Myocyte (in vitro differentiated cells): ENCODE results near the gene MPIG6B. TPM values are rescaled to one million over a fixed set of nuclear protein-coding genes. Genes with fewer than 3 reads are reported as not detected.
"Not testable (repeated sequence)": the region's sequence is repeated elsewhere in the genome, so short reads cannot be mapped to it uniquely, and the experiment has no call there.

ENCODE experiments used
- DNase-seq: peaks from one replicate; pipeline ENCODE4 v3.0.0-alpha.2; 2012; ENCODE audit warnings: low read depth
- total RNA-seq: library from RNA; depleted of rRNA; stranded (reverse); fragments of >200 nt; gene quantifications from 2 replicates; pipeline ENCODE4 v1.2.3, GENCODE V29; 2014

Gene MPIG6B
- total RNA-seq, 1 donor from 2014 or later = not detected

GRCh38 chr6:31700740-31701401 is 22.3 kb upstream of the MPIG6B start:
- DNase-seq = no peak

- peak; percentile 83 for DNase-seq
Observed at GRCh38 chr6:31701666-31702404, 21.3 kb upstream of the MPIG6B start.

GRCh38 chr6:31702405-31702818 is 20.8 kb upstream of the MPIG6B start:
- DNase-seq = no peak

GRCh38 chr6:31702819-31703716 is 20.1 kb upstream of the MPIG6B start, which contains the start of gene ABHD16A:
TSS of gene ABHD16A (minus strand) at chr6:31703324. CDS start at chr6:31703281, 43 bp downstream.
- peak; percentile 98 for DNase-seq

GRCh38 chr6:31705931-31706330 is 17.2 kb upstream of the MPIG6B start:
- no peak for DNase-seq

GRCh38 chr6:31706599-31706998 is 16.6 kb upstream of the MPIG6B start, which contains the start of gene LY6G6F:
TSS of gene LY6G6F (plus strand) at chr6:31706866. CDS start at chr6:31706907, 41 bp downstream.
- no peak for DNase-seq

GRCh38 chr6:31707701-31708100 is 15.5 kb upstream of the MPIG6B start:
- no peak for DNase-seq

GRCh38 chr6:31708224-31708623 is 14.9 kb upstream of the MPIG6B start:
- DNase-seq = no peak

- DNase-seq = not testable (repeated sequence)
Observed at GRCh38 chr6:31709157-31709556, 14.0 kb upstream of the MPIG6B start.

- no peak for DNase-seq
Observed at GRCh38 chr6:31710523-31711219, 12.5 kb upstream of the MPIG6B start.

GRCh38 chr6:31711233-31711632 is 11.9 kb upstream of the MPIG6B start:
- no peak for DNase-seq

- DNase-seq = peak; percentile 8
Observed at GRCh38 chr6:31712296-31712695, 10.9 kb upstream of the MPIG6B start.

- DNase-seq = no peak
Observed at GRCh38 chr6:31713465-31713864, 9.7 kb upstream of the MPIG6B start.

GRCh38 chr6:31713991-31714684 is 9.0 kb upstream of the MPIG6B start:
- DNase-seq = no peak

- DNase-seq = no peak
Observed at GRCh38 chr6:31715022-31715958, 7.9 kb upstream of the MPIG6B start, which contains the start of gene LY6G6D. TSS of gene LY6G6D (plus strand) at chr6:31715348. CDS start at chr6:31715356, 8 bp downstream.

- no peak for DNase-seq
Observed at GRCh38 chr6:31717499-31718222, 5.5 kb upstream of the MPIG6B start.

GRCh38 chr6:31718265-31718664 is 4.9 kb upstream of the MPIG6B start:
- DNase-seq = no peak

GRCh38 chr6:31719001-31719400 is 4.2 kb upstream of the MPIG6B start:
- DNase-seq = no peak
